ENCODE results near the gene KRTAP5-6. TPM values are rescaled to one million over a fixed set of nuclear protein-coding genes. Genes with fewer than 3 reads are reported as not detected.

Gene KRTAP5-6
- total and polyA plus RNA-seq, 8 donors = not detected

DNA sequence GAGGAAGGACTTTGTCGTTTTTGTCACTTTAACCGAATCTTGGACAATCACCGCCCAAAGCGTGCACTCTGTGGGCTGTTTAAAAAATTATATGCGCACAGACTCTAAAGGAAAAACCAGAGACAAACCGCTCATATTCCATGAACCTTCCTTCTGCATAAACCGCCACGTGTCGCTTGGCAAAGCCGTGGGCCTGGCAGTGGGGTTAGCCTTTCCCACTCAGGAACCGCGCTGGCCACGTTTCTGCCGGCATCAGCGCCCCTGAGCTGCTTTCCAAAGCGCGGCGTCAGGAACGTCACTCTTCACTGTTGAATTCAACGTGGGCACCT, 44.6 kb upstream of the KRTAP5-6 start:
- Histone ChIP-seq H3K4me1 (peaks cover 3 to 9% (median 4%) of the 10 kb centered on the region in 4 donors), H3K27me3 (peaks cover 0 to 44% (median 18%) of the 10 kb centered on the region in 3 donors), H3K9me3 (no peaks in the 10 kb centered on the region), H3K27ac (no peak overlapping the region), H3K4me3 (no peak overlapping the region), H3K36me3 (no peaks in the 10 kb centered on the region)
- no peak for DNase-seq
- TF ChIP-seq EP300 (IDR thresholded peaks at IDR 0.05) (no peak), POLR2AphosphoS5 (IDR thresholded peaks at IDR 0.05) (no peak), POLR2A (IDR thresholded peaks at IDR 0.05) (no peak)
- TF ChIP-seq, protein P1, sequence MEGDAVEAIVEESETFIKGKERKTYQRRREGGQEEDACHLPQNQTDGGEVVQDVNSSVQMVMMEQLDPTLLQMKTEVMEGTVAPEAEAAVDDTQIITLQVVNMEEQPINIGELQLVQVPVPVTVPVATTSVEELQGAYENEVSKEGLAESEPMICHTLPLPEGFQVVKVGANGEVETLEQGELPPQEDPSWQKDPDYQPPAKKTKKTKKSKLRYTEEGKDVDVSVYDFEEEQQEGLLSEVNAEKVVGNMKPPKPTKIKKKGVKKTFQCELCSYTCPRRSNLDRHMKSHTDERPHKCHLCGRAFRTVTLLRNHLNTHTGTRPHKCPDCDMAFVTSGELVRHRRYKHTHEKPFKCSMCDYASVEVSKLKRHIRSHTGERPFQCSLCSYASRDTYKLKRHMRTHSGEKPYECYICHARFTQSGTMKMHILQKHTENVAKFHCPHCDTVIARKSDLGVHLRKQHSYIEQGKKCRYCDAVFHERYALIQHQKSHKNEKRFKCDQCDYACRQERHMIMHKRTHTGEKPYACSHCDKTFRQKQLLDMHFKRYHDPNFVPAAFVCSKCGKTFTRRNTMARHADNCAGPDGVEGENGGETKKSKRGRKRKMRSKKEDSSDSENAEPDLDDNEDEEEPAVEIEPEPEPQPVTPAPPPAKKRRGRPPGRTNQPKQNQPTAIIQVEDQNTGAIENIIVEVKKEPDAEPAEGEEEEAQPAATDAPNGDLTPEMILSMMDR (IDR thresholded peaks at IDR 0.05) = no peak
- intact Hi-C loops (cut with DNase I; ENCODE audit: low total_unique reads) = loop anchor here (10.0 kb wide), 1 partner anchor 502 kb away; no protein-coding TSS in a partner anchor
- WGBS, 5 donors = 50 to 66% (median 53%) methylated on average over 17 to 20 of the region's 20 CpGs

DNA sequence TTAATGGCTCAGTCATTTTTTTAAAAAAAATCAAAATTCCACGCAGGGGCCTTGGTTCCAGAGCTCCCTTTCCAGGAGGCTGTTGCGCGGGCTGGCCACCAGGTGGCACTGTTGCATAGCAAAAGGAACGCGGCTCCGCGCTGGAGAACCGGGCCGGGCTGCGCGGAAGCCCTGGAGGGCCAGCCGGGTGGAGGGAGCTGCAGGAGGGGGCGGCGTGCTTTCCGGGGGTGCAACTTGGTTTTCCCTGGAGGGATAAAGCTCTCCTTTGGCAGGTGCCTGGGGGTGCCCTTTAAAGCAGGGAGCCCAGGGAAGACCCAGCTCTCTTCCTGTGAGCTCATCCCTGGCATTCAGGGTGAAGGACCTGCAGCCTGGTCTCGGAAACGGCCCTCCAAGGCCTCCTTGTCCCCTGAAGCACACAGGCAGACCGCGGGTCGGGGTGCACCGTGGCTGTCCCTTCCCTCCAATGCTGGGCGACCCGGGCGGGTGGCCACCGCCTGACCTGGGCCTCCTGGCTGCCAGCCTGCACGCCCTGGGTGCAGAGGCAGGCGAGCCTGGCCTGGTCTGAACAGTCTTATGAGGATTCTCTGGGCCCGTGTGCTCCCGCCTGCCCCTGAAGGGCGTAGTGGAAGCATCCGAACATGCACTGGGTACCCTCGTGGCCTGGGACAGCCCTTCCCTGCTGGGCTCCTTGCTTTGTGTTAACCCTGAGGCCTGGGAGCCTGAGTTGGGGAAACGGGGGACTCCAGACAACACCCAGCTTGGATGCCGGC, 44.0 kb upstream of the KRTAP5-6 start:
- Histone ChIP-seq H3K4me3 (no peak overlapping the region), H3K9me3 (no peaks in the 10 kb centered on the region), H3K36me3 (no peaks in the 10 kb centered on the region), H3K4me1 (peaks cover 3 to 9% (median 4%) of the 10 kb centered on the region in 4 donors), H3K27ac (no peak overlapping the region), H3K27me3 (peaks cover 0 to 44% (median 18%) of the 10 kb centered on the region in 3 donors)
- TF ChIP-seq, protein P1 (IDR thresholded peaks at IDR 0.05) = peak in 5 of 7 experiments; percentile 91 to 99 (median 95)
- TF ChIP-seq POLR2A (IDR thresholded peaks at IDR 0.05) (no peak), EP300 (IDR thresholded peaks at IDR 0.05) (no peak), POLR2AphosphoS5 (IDR thresholded peaks at IDR 0.05) (no peak)
- 24 to 39% (median 33%) methylated on average over 6 to 34 of the region's 34 CpGs for WGBS, 5 donors
- peak; percentile 83 to 86 for DNase-seq
- intact Hi-C loops (cut with DNase I; ENCODE audit: low total_unique reads) = loop anchor here (10.0 kb wide), 1 partner anchor 502 kb away; no protein-coding TSS in a partner anchor

DNA sequence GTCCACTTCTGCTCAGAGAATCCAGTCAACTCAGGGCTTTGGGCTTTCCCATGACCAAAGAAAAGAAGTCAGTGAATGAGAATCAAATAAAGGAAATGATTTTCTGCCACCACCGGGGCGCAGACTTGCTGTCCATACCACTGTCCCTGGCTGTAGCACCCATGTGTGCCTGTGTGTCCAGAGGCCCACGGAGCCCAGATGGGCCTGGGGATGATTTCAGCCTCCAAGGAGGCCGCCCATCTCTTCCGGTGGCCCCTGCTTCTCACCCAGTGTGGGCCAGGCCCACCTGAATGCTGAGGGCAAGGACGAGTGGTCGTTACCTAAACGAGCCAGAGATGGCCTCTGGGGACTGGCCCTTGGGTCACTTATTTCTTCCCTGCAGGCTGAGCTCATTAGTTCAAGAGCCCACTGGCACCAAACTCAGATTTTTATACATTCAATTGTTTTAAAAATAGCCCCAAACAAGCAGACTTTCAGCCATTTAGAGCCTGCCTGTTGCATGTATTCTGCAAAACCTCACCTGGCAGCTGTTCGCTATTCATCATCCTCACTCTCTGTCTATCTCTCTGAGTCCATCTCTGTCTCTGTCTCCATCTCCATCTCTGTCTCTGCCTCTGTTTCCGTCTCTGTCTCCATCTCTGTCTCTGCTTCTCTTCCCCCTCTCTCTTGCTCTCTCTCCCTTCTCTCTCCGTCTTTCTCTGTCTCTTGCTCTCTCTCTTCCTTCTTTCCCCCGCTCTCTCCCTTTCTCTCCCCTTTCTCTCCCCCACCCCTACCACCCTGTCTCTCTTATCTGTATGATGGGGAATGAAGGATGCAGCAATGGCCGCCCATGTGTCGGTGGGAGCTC, 43.2 kb upstream of the KRTAP5-6 start:
- DNase-seq = no peak
- intact Hi-C loops (cut with DNase I; ENCODE audit: low total_unique reads) = loop anchor here (10.0 kb wide), 1 partner anchor 501 kb away; no protein-coding TSS in a partner anchor
- Histone ChIP-seq H3K27me3 (peaks cover 0 to 44% (median 18%) of the 10 kb centered on the region in 3 donors), H3K27ac (no peak overlapping the region), H3K4me3 (no peak overlapping the region), H3K4me1 (peaks cover 3 to 9% (median 4%) of the 10 kb centered on the region in 4 donors), H3K36me3 (no peaks in the 10 kb centered on the region), H3K9me3 (no peaks in the 10 kb centered on the region)
- TF ChIP-seq EP300 (IDR thresholded peaks at IDR 0.05) (no peak), POLR2AphosphoS5 (IDR thresholded peaks at IDR 0.05) (no peak), POLR2A (IDR thresholded peaks at IDR 0.05) (no peak)
- TF ChIP-seq, protein P1 (IDR thresholded peaks at IDR 0.05) = no peak
- 75 to 86% (median 84%) methylated on average over 14 of the region's 14 CpGs for WGBS, 5 donors

Measured in stomach (tissue), 9 donors.